Measurements from ENCODE around the gene ST3GAL4. TPM values are rescaled to one million over a fixed set of nuclear protein-coding genes. Genes with fewer than 3 reads are reported as not detected.

Gene ST3GAL4
- total RNA-seq, 4 donors from 2014 or later, result 24.7 to 35.2 (median 28.0) TPM

DNA sequence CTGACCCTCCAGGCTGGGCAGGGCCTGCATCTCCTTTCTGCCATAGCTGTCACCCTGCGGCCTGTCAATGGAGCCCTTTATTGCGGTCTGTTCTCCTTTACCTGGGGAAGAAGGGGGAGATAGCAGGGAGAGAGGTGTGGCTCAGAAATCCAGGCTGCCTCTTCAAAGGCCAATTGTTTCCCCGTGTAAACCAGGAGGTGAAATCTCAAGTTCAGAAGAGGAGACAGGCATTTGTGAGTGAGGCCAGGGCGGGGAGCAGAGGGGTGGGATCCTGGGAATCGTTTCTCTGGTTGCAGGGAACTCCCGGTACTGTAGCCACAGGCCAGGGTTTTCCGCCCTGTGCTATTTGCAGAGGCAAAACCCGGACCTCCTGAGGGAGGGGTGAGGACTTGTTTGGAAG is 42.5 kb upstream of the ST3GAL4 start:
- no peak for TF ChIP-seq CTCF (IDR thresholded peaks at IDR 0.05; ENCODE audit: low read depth)

DNA sequence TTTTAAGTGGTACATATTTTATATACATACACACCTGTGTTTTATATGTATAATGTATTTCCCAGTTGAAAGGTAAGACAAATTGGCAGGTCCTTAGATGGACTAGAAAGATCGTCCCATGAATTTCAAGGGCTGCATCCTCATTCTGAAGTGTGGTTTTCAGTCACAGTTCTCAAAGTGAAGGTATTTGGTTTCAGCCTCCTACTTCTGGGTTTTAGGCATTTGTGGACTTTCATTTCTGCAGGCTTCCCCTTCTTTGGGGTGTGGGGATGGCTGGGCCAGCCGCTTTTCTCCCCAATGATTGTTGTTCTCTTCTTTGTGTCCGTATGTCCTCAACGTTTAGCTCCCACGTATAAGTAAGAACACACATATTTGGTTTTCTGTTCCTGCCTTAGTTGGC is 41.7 kb upstream of the ST3GAL4 start:
- no peak for TF ChIP-seq CTCF (IDR thresholded peaks at IDR 0.05; ENCODE audit: low read depth)

DNA sequence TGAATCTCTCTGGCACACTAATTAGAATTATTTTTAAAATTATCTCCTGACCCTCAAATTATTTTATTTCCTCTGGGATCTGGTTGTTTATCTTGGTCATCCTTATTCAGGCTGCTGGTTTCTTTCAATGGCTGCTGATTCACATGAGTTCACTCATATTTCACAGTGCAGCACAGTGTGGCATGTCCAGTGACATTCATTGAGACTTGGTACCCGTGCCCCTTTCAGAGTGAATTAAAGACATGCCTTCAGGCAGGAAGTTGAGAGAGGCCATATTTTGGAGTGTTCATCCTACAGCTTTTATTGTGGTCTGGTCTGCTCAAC is 38.1 kb upstream of the ST3GAL4 start:
- TF ChIP-seq CTCF (IDR thresholded peaks at IDR 0.05; ENCODE audit: low read depth), result no peak

- TF ChIP-seq CTCF (IDR thresholded peaks at IDR 0.05; ENCODE audit: low read depth), result no peak
Observed at GRCh38 chr11:126317756-126318573, 37.5 kb upstream of the ST3GAL4 start.

DNA sequence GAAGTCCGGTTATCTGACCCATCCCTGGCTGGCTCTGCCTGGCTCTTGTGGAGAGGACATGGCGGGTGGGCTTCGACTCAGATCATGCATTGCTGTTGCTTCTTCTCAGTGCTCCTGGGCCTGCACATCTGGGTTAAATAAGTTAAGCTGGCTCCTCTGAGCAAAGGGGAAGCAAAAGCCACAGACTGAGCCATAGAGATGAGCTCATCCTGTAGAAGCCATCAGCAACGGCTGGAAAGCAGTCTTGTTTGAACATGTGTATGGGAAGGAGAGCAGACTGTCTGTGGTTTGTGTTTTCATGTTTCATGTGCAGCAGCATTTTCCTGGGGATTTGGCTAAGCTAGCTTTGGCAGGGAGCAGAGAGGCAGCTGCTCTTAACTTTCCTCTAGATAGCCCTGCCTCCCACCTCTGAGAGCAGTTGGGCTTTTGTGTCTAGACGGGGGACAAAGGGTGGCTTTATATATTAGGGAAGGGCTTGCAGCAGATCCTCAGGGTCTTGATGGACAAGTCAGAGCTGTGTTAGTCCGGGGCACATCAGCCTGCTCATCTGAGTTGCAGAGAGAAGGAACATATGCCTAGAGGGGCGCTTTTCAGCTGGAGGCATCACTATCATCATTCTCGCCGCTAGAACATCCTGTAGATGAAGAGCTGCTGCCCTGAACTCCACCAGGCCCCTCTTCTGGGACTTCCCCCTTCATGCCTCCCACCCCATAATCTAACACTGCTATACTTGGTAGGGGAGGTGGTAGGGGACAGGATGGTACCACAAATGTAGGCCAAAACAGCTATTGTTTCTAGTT is 36.7 kb upstream of the ST3GAL4 start:
- no peak for TF ChIP-seq CTCF (IDR thresholded peaks at IDR 0.05; ENCODE audit: low read depth)

DNA sequence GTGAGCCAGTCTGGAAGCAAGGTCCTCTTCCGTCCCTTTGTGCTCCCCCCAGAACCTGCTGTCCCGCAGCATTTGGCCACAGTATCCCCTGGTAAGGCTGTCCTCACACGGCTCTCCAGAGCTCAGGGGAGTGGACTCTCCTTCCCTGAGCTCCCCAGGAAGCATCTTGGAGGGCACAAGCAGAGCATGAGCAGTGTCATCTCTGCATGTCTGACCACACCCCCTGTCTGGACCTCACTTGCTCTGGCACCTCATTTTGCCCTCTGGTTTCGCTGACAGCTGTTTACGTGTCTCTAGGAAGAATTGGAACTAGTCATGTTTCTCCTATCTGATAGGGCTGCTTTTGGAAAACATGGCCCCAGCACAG is 36.1 kb upstream of the ST3GAL4 start:
- no peak for TF ChIP-seq CTCF (IDR thresholded peaks at IDR 0.05; ENCODE audit: low read depth)

- no peak for TF ChIP-seq CTCF (IDR thresholded peaks at IDR 0.05; ENCODE audit: low read depth)
Observed at GRCh38 chr11:126322996-126323395, 32.5 kb upstream of the ST3GAL4 start.
